ENCODE results near the gene CACNA1C. TPM values are rescaled to one million over a fixed set of nuclear protein-coding genes. Genes with fewer than 3 reads are reported as not detected.

Gene CACNA1C
- total RNA-seq, 2 experiments from 2014 or later, result 0.05 to 0.08 TPM

DNA sequence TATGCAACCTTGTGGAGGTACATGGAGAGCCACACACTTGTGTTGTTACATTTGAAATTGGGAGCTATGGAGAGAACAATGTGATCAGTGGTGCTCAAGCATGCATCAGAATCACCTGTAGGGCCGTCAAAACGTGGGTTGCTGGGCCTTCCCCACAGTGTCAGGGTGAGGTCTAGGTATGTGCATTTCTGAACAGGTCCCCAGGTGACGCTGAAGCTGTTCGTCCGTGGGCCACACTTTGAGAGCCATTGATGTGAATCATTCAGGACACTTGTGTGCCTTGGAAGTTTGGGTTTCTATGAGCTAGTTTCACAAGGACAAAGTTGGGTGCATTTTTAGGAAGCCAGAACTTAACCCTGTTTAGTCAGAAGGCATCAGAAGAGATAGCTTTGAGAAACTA, 450.2 kb downstream of the CACNA1C start:
- Histone ChIP-seq H3K4me1 (ENCODE audit: insufficient read depth, low read length) (no peaks in the 10 kb centered on the region), H3K27ac (ENCODE audit: low read depth in 1 of 2, low read length in 2 of 2) (no peak overlapping the region), H3K27me3 (ENCODE audit: control insufficient read depth in 1 of 2, insufficient read depth in 2 of 2, low read length in 2 of 2) (peaks cover 4 to 6% of the 10 kb centered on the region in 2 experiments), H3K36me3 (ENCODE audit: insufficient read depth, low read length) (no peaks in the 10 kb centered on the region), H3K4me3 (ENCODE audit: low read length) (no peak overlapping the region), H3K9me3 (ENCODE audit: control insufficient read depth in 1 of 2, insufficient read depth in 1 of 2, low read length in 2 of 2) (no peaks in the 10 kb centered on the region)
- no peaks in the 10 kb centered on the region for H3K9me3 Mint-ChIP-seq
- TF ChIP-seq CTCF (IDR thresholded peaks at IDR 0.05), result no peak
- intact Hi-C loops (cut with DNase I, micrococcal nuclease), result no loop called here
- no peak for DNase-seq
- H3K4me3 Mint-ChIP-seq, result no peak overlapping the region
- POLR2A ChIA-PET, result no interaction called here
- CTCF ChIA-PET, result no interaction called here
- H3K27me3 Mint-ChIP-seq, result peaks cover 36% of the 10 kb centered on the region
- H3K27ac Mint-ChIP-seq, result no peak overlapping the region
- ATAC-seq (ENCODE audit: poor library complexity), result no peak
- no peaks in the 10 kb centered on the region for H3K36me3 Mint-ChIP-seq (ENCODE audit: low read depth)
- H3K4me1 Mint-ChIP-seq (ENCODE audit: low read depth), result no peaks in the 10 kb centered on the region

- Histone ChIP-seq H3K27me3 (ENCODE audit: control insufficient read depth in 1 of 2, insufficient read depth in 2 of 2, low read length in 2 of 2) (peaks cover under 1 to 6% of the 10 kb centered on the region in 2 experiments), H3K9me3 (ENCODE audit: control insufficient read depth in 1 of 2, insufficient read depth in 1 of 2, low read length in 2 of 2) (no peaks in the 10 kb centered on the region), H3K4me1 (ENCODE audit: insufficient read depth, low read length) (no peaks in the 10 kb centered on the region), H3K4me3 (ENCODE audit: low read length) (no peak overlapping the region), H3K27ac (ENCODE audit: low read depth in 1 of 2, low read length in 2 of 2) (no peak overlapping the region), H3K36me3 (ENCODE audit: insufficient read depth, low read length) (no peaks in the 10 kb centered on the region)
- Mint-ChIP-seq H3K9me3 (no peaks in the 10 kb centered on the region), H3K27me3 (peaks cover 31% of the 10 kb centered on the region), H3K4me3 (no peak overlapping the region), H3K36me3 (ENCODE audit: low read depth) (no peaks in the 10 kb centered on the region), H3K4me1 (ENCODE audit: low read depth) (no peaks in the 10 kb centered on the region), H3K27ac (no peak overlapping the region)
- POLR2A ChIA-PET, result no interaction called here
- no peak for TF ChIP-seq CTCF (IDR thresholded peaks at IDR 0.05)
- DNase-seq (no peak), ATAC-seq (ENCODE audit: poor library complexity) (no peak)
- CTCF ChIA-PET, result no interaction called here
- intact Hi-C loops (cut with DNase I, micrococcal nuclease), result no loop called here
Observed at GRCh38 chr12:2503762-2504161, 451.0 kb downstream of the CACNA1C start.

- Histone ChIP-seq H3K4me1 (ENCODE audit: insufficient read depth, low read length) (no peaks in the 10 kb centered on the region), H3K27me3 (ENCODE audit: control insufficient read depth in 1 of 2, insufficient read depth in 2 of 2, low read length in 2 of 2) (peaks cover 0 to 6% of the 10 kb centered on the region in 2 experiments), H3K36me3 (ENCODE audit: insufficient read depth, low read length) (no peaks in the 10 kb centered on the region), H3K4me3 (ENCODE audit: low read length) (no peak overlapping the region), H3K27ac (ENCODE audit: low read depth in 1 of 2, low read length in 2 of 2) (no peak overlapping the region), H3K9me3 (ENCODE audit: control insufficient read depth in 1 of 2, insufficient read depth in 1 of 2, low read length in 2 of 2) (no peaks in the 10 kb centered on the region)
- DNase-seq (no peak), ATAC-seq (ENCODE audit: poor library complexity) (no peak)
- Mint-ChIP-seq H3K4me3 (no peak overlapping the region), H3K4me1 (ENCODE audit: low read depth) (no peaks in the 10 kb centered on the region), H3K9me3 (no peaks in the 10 kb centered on the region), H3K27ac (no peak overlapping the region), H3K27me3 (peaks cover 31% of the 10 kb centered on the region), H3K36me3 (ENCODE audit: low read depth) (no peaks in the 10 kb centered on the region)
- no peak for TF ChIP-seq CTCF (IDR thresholded peaks at IDR 0.05)
- ChIA-PET POLR2A (no interaction called here), CTCF (no interaction called here)
- intact Hi-C loops (cut with DNase I, micrococcal nuclease), result no loop called here
Observed at GRCh38 chr12:2504577-2504976, 451.8 kb downstream of the CACNA1C start.

All from CD4-positive, alpha-beta T cell (primary cell).